Erythroblast (primary cell): ENCODE data around the gene SESN3.
A peak's percentile ranks its signal among the peaks of the same experiment; 100 is the strongest.

Source experiments
- DNase-seq, 2 experiments: peaks; one replicate each; lab custom pipeline; 2025; lab: John Stamatoyannopoulos, UW
- GATA1 ChIP-seq: IDR thresholded peaks from 2 replicates; pipeline ENCODE4 v1.6.1; 2011; ENCODE audit warnings: low read depth, mild to moderate bottlenecking, control low read depth, low read length, moderate library complexity
- POLR2A ChIP-seq: IDR thresholded peaks from 2 replicates; pipeline ENCODE4 v1.6.1; 2011; ENCODE audit warnings: mild to moderate bottlenecking, low read length

The SESN3 gene

DNA sequence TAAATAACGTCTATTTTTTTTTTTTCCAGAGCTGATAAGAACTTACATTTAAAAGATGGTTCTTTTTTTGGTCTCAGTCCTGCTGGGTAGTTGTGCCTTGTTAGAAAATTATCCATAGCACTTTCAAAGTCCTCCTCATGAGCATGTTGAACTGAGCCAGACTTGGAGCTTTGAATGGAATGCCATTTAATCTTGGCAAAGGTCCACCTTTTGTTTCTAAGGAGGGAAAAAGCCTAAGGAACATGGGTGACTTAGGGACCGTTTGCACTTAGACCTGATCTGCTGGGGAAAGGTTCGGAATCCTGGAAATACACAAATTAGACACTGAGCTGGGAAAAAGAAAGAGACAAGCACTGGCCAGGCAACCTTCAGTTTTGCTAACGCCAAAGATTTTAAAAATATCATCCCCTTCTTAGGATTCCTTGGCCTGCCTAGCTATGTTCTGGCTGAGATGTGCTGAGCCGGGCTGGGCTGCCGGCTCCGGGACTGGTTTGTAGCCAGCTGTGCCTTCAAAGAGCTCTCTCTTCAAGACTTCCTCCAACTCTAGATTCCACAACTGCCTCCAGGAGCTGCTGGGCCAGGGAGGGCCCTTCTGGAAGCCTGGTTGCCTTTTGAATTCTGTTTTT lies 74.0 kb downstream of the SESN3 start:
- TF ChIP-seq GATA1 (no peak), POLR2A (no peak)
- DNase-seq: no peak

DNA sequence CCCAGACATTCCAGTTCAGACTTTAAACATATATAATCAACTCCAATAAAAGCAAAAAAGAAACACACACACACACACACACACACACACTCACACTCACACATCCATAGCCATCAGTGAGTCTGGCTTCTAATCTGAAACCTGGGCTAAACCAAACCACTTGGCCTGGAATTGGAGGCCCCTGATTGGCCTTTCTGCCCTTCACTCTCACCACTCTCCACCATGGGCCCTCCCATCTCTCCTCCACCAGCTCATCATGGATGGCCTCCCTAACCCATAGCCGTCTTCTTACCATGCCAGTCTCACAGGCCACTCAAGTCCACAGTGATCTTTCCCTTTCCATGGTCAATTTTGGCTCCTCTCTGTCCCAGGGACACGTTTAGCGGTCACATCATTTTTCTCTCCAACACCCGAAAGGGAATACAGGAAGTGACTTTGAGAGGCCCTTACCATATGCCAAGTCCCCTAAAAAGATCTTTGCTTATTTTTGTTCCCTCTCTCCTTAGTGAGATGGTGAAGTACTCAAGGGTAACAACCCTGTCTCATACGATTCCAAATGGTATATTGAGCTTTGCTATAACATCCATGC lies 74.8 kb downstream of the SESN3 start:
- TF ChIP-seq GATA1: no peak
- TF ChIP-seq POLR2A: no peak

DNA sequence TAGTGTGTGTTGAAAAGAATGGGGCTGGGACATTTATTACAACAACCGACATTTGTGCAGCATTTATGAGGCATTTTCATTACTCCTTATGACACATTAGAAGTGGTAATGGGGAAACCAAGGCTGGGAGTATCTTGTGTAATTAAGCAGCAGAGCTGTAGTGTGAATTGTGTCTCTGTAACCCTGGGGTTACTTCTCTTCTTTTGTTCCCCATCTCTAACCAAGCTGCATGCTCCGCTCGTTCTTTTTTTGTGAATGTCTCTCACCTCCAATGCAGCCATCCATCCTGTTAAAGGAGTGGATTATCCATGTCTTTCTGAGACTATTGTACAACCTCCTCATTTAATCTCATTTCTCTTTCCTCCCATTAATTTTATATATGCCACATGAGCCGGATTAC lies 75.6 kb downstream of the SESN3 start:
- TF ChIP-seq GATA1 (no peak), POLR2A (no peak)
- DNase-seq: no peak

More for the DNA sequence above, 74.8 kb downstream of the SESN3 start:
- DNase-seq: peak; percentile 28 to 33

DNA sequence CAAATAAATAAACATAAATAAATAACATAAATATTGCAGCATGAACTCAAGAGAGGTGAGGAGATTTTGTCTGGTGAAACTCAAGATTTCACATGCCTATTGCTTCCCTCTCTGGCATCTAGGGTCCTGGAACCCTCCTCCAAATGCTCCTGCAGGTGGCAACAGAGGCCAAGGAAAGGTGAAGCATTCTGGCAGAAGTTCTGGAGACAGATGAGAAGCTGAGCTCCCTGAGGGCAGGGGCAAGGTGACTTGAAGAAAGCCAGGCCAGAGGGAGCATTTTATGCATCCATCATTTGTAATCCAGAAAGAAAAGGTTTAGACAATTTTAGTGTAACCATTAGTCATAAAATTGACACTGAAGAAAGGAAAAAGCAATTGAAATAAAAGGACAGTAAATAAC lies 76.5 kb downstream of the SESN3 start:
- peak; percentile 84 to 88 for DNase-seq
- TF ChIP-seq POLR2A (no peak), GATA1 (no peak)

DNA sequence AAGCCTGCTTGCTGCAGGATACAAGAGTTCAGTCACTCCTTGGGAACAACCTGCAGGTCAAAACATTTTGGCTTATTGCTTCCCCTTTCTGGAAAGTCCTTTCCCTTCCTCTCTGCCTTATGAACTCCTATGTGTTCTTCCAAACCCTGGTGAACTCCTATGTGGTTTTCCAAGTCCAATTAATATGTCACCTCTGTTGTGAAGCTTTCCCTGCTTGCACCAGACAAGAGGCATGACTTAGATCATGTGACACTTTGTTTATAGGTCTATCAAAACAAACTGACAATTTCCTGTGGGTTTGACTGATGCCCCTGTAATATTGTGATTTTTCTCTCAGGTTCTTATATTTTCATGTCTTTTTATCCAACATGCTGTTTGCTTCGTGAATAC lies 77.2 kb downstream of the SESN3 start:
- TF ChIP-seq POLR2A (no peak), GATA1 (no peak)
- peak in 1 of 2 experiments; percentile 66 for DNase-seq

DNA sequence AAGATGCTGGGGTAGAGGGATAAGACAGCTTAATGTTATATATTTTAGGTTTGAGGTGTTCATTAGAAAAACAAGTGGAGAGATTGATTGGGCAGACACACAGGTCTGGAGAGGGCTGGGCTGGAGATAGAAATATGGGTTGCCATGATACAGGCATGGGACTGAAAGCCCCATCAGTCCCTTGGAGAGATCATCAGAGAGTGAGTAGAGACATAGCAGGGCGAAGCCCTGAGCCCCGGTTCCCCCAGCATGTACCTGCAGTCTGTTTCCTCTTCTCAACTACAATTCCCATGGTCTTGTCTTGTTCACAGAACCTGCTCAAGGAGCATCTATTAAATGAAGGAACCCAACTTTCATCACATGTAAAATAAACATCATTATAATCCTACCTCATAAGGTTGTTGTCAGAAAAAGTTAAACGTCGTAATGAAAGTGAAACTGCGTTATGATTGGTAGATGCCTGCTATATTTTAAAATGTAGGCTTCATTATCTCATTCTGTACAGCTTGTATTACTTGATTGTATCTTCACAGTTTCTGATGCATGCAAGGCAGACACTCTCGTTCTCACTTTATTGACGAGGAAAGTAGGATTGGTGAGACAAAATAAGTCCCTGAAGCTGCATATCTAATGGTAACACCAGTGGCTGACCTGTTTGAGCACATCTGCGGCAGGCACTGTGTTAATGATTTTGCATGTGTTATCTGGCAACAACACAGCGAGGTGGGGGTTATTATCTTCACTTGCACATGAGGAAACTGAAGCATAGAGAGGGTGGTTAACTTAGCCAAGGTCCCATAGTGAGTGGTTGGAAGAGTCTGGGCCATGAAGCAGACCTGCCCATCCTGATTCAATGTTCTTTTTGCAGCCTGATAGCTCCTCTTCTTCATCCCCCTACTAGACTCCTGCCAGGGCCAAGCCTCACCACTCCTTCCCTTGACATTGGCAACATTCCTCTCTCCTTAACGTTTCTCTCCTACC lies 77.8 kb downstream of the SESN3 start:
- DNase-seq: peak; percentile 96 to 100
- TF ChIP-seq POLR2A: peak; percentile 56
- TF ChIP-seq GATA1: peak; percentile 92

DNA sequence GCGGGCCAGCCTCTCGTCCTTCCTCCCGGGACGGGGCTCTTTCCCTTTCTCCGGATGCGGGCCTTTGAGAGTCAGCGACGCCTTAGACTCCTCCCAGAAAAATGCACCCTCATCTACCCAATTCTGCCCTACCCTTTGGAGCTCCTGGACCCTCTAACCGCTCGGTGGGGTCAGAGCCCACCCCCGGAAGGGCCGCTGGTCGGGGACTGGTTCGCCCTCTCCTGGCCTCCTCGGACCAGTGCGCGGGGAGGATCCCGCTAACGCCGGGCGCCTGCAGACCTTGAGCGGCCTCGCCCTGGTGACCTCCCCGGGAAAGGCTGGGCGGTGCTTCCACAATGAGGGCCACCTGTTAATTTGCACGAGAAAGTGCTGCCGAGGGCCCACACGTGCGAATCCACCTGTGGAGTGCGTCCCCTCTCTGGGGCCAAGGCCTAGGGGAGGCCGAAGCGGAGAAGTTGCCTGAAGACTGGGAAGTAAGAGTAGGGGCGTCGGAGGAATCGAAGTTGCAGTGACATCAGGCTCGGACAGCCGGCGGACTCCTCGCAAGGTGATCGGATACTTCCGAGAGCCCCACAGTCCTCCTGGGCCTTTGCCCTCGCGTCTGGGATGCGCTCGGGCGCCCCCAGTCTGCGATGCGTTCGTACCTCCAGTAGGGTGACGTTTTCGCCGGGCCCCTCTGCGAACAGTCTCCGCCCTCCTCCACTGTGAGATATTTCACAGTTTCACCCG lies 79.9 kb downstream of the SESN3 start:
- peak; percentile 97 to 98 for DNase-seq
- peak; percentile 97 for TF ChIP-seq POLR2A
- no peak for TF ChIP-seq GATA1

DNA sequence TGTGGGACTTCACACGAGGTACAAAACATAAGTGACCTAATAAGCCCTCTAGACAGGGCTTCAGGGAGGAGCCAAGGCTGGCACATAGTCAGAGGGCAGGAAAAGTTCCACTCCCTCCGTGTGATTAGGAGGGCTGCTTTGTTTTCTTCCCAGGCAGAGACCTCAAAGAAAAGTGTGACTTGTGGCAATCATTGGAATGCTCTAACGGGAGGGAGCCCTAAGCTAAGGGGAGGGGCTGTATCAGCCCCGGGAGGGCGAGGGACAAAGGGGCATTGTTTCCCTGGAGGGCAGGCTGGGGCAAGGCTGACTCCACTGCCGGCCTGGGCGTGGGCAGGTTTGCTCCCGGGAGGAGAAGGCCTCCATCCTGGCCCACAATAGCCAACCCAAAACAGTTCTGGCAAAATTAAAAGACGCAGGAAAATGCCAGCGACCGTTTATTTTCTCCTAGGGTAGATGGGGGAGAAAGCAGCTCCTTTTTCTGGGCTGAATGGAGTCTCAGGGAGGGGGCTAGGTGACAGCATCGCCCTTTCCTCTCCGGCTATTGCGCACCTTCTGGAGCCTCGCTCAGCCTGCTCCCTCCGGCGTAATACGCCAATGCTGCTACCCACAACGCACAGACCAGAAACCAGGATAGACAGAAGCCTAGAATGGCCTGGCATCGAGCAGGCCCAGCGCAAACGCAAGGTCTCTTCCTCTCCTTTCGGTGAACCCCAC lies 81.2 kb downstream of the SESN3 start:
- DNase-seq: peak; percentile 62 to 64

DNA sequence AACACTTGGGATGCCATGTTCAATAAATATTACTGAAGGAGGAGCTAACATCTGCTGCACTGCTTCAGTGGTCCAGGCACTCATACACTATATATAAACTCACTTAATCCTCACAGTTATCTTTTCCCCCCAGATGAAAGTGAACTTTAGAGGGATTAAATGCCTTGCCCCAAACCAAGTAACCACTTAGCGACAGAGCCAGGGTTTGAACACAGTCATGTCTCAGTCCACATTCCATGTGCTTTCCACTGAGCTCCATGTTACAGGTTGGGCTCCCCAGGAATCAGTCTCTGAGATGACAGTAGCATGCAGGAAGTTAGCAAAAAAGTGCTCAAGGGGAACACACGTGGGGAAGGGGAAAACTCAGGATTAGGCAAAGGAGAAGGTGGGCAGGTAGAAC lies 82.1 kb downstream of the SESN3 start:
- DNase-seq: peak; percentile 45 to 50
- TF ChIP-seq GATA1: no peak
- no peak for TF ChIP-seq POLR2A

More for the DNA sequence above, 81.2 kb downstream of the SESN3 start:
- peak; percentile 54 for TF ChIP-seq POLR2A
- no peak for TF ChIP-seq GATA1

DNA sequence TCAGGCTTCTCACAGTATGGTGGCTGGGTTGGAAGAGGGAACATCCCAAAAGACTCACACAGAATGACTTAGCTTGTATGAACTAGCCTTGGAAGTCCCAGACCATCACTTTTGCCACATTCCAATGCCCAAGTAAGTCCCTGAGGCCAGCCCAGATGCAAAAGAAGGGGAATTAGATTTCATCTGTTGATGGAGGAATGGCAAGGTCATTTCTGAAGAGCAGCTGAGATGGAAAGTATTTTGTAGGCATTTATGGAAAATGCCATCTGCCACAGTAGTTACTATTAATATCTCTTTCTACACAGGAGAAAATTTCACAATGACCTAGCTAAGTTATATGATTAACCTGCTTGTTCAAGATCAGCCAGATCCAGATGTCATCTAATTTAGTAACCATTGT lies 82.6 kb downstream of the SESN3 start:
- TF ChIP-seq GATA1 (no peak), POLR2A (no peak)
- peak; percentile 26 to 46 for DNase-seq

DNA sequence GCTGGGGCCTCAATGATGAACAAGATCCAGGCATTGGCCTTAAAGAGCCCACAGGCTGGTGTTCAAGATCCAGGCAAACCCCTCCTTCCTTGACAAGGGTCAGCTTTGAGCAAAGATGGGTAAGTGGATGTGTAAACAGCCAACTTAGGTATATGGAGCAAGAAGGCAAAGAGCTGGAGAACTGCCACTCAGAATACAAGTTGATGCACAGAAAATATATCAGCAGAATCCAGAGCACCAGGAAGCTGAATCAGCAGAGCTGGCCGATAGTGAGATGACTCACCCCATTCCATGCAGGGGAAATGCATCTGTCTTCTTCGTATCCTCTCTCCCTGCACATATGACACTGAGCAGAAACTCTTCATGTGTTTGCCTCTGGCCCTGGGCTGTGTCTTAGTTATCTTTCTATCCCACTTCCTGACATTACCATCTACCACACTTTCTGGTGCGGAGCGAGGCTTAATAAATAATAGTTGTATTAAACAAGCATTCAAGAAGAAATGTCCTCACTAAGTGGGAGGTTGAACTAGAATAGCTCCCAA lies 83.6 kb downstream of the SESN3 start:
- DNase-seq: peak; percentile 94 to 96

DNA sequence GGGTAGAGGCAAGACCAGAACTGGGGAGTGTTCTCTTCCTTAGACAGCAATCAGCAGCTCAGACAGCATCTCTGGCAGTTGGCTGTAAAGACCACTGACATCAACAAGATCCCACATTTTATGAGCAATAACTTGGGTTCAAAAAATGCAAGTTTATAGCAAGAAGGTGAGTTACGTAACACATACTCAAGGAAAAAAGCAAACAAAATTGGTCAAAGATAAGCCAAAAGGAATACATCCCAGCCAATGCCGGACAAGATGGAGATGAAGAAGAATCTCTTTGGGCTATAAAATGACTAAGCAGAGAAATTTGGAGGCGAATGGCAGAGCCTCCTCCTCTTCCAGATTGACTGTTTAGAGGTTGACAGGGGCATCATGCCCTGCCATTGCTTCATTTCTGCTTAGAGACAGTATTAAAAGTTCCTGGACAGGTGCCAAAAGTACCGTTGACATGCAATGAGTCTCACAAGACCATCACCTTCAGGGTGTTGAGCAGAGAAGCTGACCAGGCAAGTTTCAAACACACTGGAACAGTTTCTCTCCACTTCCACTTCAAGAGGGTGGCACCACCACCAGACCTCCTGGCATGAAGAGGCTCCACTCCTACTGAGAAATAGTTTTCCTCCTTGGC lies 85.5 kb downstream of the SESN3 start:
- no peak for TF ChIP-seq POLR2A
- no peak for TF ChIP-seq GATA1
- peak; percentile 53 to 71 for DNase-seq

More for the DNA sequence above, 83.6 kb downstream of the SESN3 start:
- no peak for TF ChIP-seq POLR2A
- no peak for TF ChIP-seq GATA1
